Measurements from ENCODE around the gene DDX20.

The DDX20 gene

GRCh38 chr1:111769517-111770146 lies 13.9 kb downstream of the DDX20 start:
- Histone ChIP-seq H3K27me3 (ENCODE audit: control insufficient read depth, insufficient read depth, low read length) (no peaks in the 10 kb centered on the region), H3K4me3 (ENCODE audit: low read length) (no peak overlapping the region), H3K4me1 (ENCODE audit: control insufficient read depth, insufficient read depth, low read length) (no peaks in the 10 kb centered on the region), H3K9me3 (ENCODE audit: control insufficient read depth, insufficient read depth, low read length) (no peaks in the 10 kb centered on the region), H3K27ac (ENCODE audit: low read length) (no peak overlapping the region), H3K36me3 (ENCODE audit: control insufficient read depth, insufficient read depth, low read length) (peaks cover 10% of the 10 kb centered on the region)
- no CpG with 5 or more reads among the region's 6 CpGs for WGBS (ENCODE audit: insufficient coverage, insufficient read length)
- DNase-seq (ENCODE audit: low read depth, low spot score) = no peak

GRCh38 chr1:111770916-111771315 lies 15.2 kb downstream of the DDX20 start:
- no CpG with 5 or more reads among the region's 4 CpGs for WGBS (ENCODE audit: insufficient coverage, insufficient read length)
- Histone ChIP-seq H3K4me1 (ENCODE audit: control insufficient read depth, insufficient read depth, low read length) (no peaks in the 10 kb centered on the region), H3K4me3 (ENCODE audit: low read length) (no peak overlapping the region), H3K27me3 (ENCODE audit: control insufficient read depth, insufficient read depth, low read length) (no peaks in the 10 kb centered on the region), H3K36me3 (ENCODE audit: control insufficient read depth, insufficient read depth, low read length) (peaks cover 9% of the 10 kb centered on the region), H3K27ac (ENCODE audit: low read length) (no peak overlapping the region), H3K9me3 (ENCODE audit: control insufficient read depth, insufficient read depth, low read length) (no peaks in the 10 kb centered on the region)
- no peak for DNase-seq (ENCODE audit: low read depth, low spot score)

GRCh38 chr1:111775966-111776365 lies 20.3 kb downstream of the DDX20 start:
- Histone ChIP-seq H3K27me3 (ENCODE audit: control insufficient read depth, insufficient read depth, low read length) (no peaks in the 10 kb centered on the region), H3K9me3 (ENCODE audit: control insufficient read depth, insufficient read depth, low read length) (no peaks in the 10 kb centered on the region), H3K36me3 (ENCODE audit: control insufficient read depth, insufficient read depth, low read length) (no peaks in the 10 kb centered on the region), H3K4me1 (ENCODE audit: control insufficient read depth, insufficient read depth, low read length) (peaks cover 2% of the 10 kb centered on the region; the same call in 1 of the 2 replicates), H3K4me3 (ENCODE audit: low read length) (no peak overlapping the region), H3K27ac (ENCODE audit: low read length) (no peak overlapping the region)
- DNase-seq (ENCODE audit: low read depth, low spot score) = no peak
- no CpG with 5 or more reads among the region's 9 CpGs for WGBS (ENCODE audit: insufficient coverage, insufficient read length)

GRCh38 chr1:111776391-111776790 lies 20.7 kb downstream of the DDX20 start:
- H3K27ac ChIP-seq (ENCODE audit: low read length) = no peak overlapping the region
- H3K36me3 ChIP-seq (ENCODE audit: control insufficient read depth, insufficient read depth, low read length) = no peaks in the 10 kb centered on the region
- no peak for DNase-seq (ENCODE audit: low read depth, low spot score)
- no peak overlapping the region for H3K4me3 ChIP-seq (ENCODE audit: low read length)
- no CpG with 5 or more reads among the region's 2 CpGs for WGBS (ENCODE audit: insufficient coverage, insufficient read length)
- H3K27me3 ChIP-seq (ENCODE audit: control insufficient read depth, insufficient read depth, low read length) = no peaks in the 10 kb centered on the region
- no peaks in the 10 kb centered on the region for H3K9me3 ChIP-seq (ENCODE audit: control insufficient read depth, insufficient read depth, low read length)
- H3K4me1 ChIP-seq (ENCODE audit: control insufficient read depth, insufficient read depth, low read length) = peaks cover 2% of the 10 kb centered on the region; the same call in 1 of the 2 replicates

GRCh38 chr1:111776861-111777260 lies 21.2 kb downstream of the DDX20 start:
- H3K36me3 ChIP-seq (ENCODE audit: control insufficient read depth, insufficient read depth, low read length) = no peaks in the 10 kb centered on the region
- peaks cover 2% of the 10 kb centered on the region; the same call in 1 of the 2 replicates for H3K4me1 ChIP-seq (ENCODE audit: control insufficient read depth, insufficient read depth, low read length)
- no peak overlapping the region for H3K4me3 ChIP-seq (ENCODE audit: low read length)
- H3K9me3 ChIP-seq (ENCODE audit: control insufficient read depth, insufficient read depth, low read length) = no peaks in the 10 kb centered on the region
- no peak for DNase-seq (ENCODE audit: low read depth, low spot score)
- H3K27me3 ChIP-seq (ENCODE audit: control insufficient read depth, insufficient read depth, low read length) = no peaks in the 10 kb centered on the region
- H3K27ac ChIP-seq (ENCODE audit: low read length) = no peak overlapping the region
- WGBS (ENCODE audit: insufficient coverage, insufficient read length) = no CpG with 5 or more reads among the region's 8 CpGs

GRCh38 chr1:111777301-111777700 lies 21.6 kb downstream of the DDX20 start:
- Histone ChIP-seq H3K9me3 (ENCODE audit: control insufficient read depth, insufficient read depth, low read length) (no peaks in the 10 kb centered on the region), H3K36me3 (ENCODE audit: control insufficient read depth, insufficient read depth, low read length) (no peaks in the 10 kb centered on the region), H3K4me1 (ENCODE audit: control insufficient read depth, insufficient read depth, low read length) (peaks cover 2% of the 10 kb centered on the region; the same call in 1 of the 2 replicates), H3K27ac (ENCODE audit: low read length) (no peak overlapping the region), H3K4me3 (ENCODE audit: low read length) (no peak overlapping the region), H3K27me3 (ENCODE audit: control insufficient read depth, insufficient read depth, low read length) (no peaks in the 10 kb centered on the region)
- DNase-seq (ENCODE audit: low read depth, low spot score) = no peak
- WGBS (ENCODE audit: insufficient coverage, insufficient read length) = no CpG with 5 or more reads among the region's 1 CpG

GRCh38 chr1:111778066-111778465 lies 22.4 kb downstream of the DDX20 start:
- H3K27ac ChIP-seq (ENCODE audit: low read length) = no peak overlapping the region
- H3K36me3 ChIP-seq (ENCODE audit: control insufficient read depth, insufficient read depth, low read length) = no peaks in the 10 kb centered on the region
- no peak for DNase-seq (ENCODE audit: low read depth, low spot score)
- peaks cover 2% of the 10 kb centered on the region; the same call in 1 of the 2 replicates for H3K4me1 ChIP-seq (ENCODE audit: control insufficient read depth, insufficient read depth, low read length)
- WGBS (ENCODE audit: insufficient coverage, insufficient read length) = no CpG with 5 or more reads among the region's 6 CpGs
- no peaks in the 10 kb centered on the region for H3K9me3 ChIP-seq (ENCODE audit: control insufficient read depth, insufficient read depth, low read length)
- H3K27me3 ChIP-seq (ENCODE audit: control insufficient read depth, insufficient read depth, low read length) = no peaks in the 10 kb centered on the region
- no peak overlapping the region for H3K4me3 ChIP-seq (ENCODE audit: low read length)

GRCh38 chr1:111778541-111779051 lies 22.9 kb downstream of the DDX20 start:
- H3K27me3 ChIP-seq (ENCODE audit: control insufficient read depth, insufficient read depth, low read length) = no peaks in the 10 kb centered on the region
- no peak overlapping the region for H3K4me3 ChIP-seq (ENCODE audit: low read length)
- no peaks in the 10 kb centered on the region for H3K36me3 ChIP-seq (ENCODE audit: control insufficient read depth, insufficient read depth, low read length)
- H3K27ac ChIP-seq (ENCODE audit: low read length) = no peak overlapping the region
- DNase-seq (ENCODE audit: low read depth, low spot score) = no peak
- no peaks in the 10 kb centered on the region for H3K9me3 ChIP-seq (ENCODE audit: control insufficient read depth, insufficient read depth, low read length)
- H3K4me1 ChIP-seq (ENCODE audit: control insufficient read depth, insufficient read depth, low read length) = peaks cover 2% of the 10 kb centered on the region; the same call in 1 of the 2 replicates
- WGBS (ENCODE audit: insufficient coverage, insufficient read length) = no CpG with 5 or more reads among the region's 2 CpGs

- Histone ChIP-seq H3K27me3 (ENCODE audit: control insufficient read depth, insufficient read depth, low read length) (no peaks in the 10 kb centered on the region), H3K4me3 (ENCODE audit: low read length) (no peak overlapping the region), H3K27ac (ENCODE audit: low read length) (no peak overlapping the region), H3K36me3 (ENCODE audit: control insufficient read depth, insufficient read depth, low read length) (no peaks in the 10 kb centered on the region), H3K4me1 (ENCODE audit: control insufficient read depth, insufficient read depth, low read length) (peaks cover 2% of the 10 kb centered on the region; the same call in 1 of the 2 replicates), H3K9me3 (ENCODE audit: control insufficient read depth, insufficient read depth, low read length) (no peaks in the 10 kb centered on the region)
- DNase-seq (ENCODE audit: low read depth, low spot score) = no peak
- WGBS (ENCODE audit: insufficient coverage, insufficient read length) = no CpG with 5 or more reads among the region's 2 CpGs
Observed at GRCh38 chr1:111779546-111779945, 23.8 kb downstream of the DDX20 start.

- H3K27me3 ChIP-seq (ENCODE audit: control insufficient read depth, insufficient read depth, low read length) = no peaks in the 10 kb centered on the region
- no peak for DNase-seq (ENCODE audit: low read depth, low spot score)
- no peak overlapping the region for H3K27ac ChIP-seq (ENCODE audit: low read length)
- no peaks in the 10 kb centered on the region for H3K36me3 ChIP-seq (ENCODE audit: control insufficient read depth, insufficient read depth, low read length)
- no peak overlapping the region for H3K4me3 ChIP-seq (ENCODE audit: low read length)
- H3K9me3 ChIP-seq (ENCODE audit: control insufficient read depth, insufficient read depth, low read length) = no peaks in the 10 kb centered on the region
- WGBS (ENCODE audit: insufficient coverage, insufficient read length) = no CpG with 5 or more reads among the region's 4 CpGs
- H3K4me1 ChIP-seq (ENCODE audit: control insufficient read depth, insufficient read depth, low read length) = 0 out of 2 replicates have a peak, but pooled peaks cover 2% of the 10 kb centered on the region
Observed at GRCh38 chr1:111784273-111784901, 28.7 kb downstream of the DDX20 start.
